GM12892 (cell line): ENCODE data around the gene CDH13.

Experiments used
- DNase-seq: peaks from one replicate; pipeline ENCODE4 v3.0.0; 2011; ENCODE audit not compliant: insufficient read length
- FAIRE-seq: peaks from 2 replicates; lab custom pipeline; 2011; peaks lifted over from hg19 to GRCh38; lab: Jason Lieb, UNC
- POLR2A ChIP-seq: IDR thresholded peaks from 2 replicates; pipeline ENCODE4 v1.6.1; 2011; ENCODE audit warnings: low read depth, low read length, control low read depth
- POLR2AphosphoS5 ChIP-seq: IDR thresholded peaks from 2 replicates; pipeline ENCODE4 v1.6.1; 2011; ENCODE audit warnings: low read depth, low read length, control low read depth
- TAF1 ChIP-seq: IDR thresholded peaks from 2 replicates; pipeline ENCODE4 v1.6.1; 2011; ENCODE audit warnings: low read depth, mild to moderate bottlenecking, control low read depth, low read length, borderline replicate concordance

The CDH13 gene

DNA sequence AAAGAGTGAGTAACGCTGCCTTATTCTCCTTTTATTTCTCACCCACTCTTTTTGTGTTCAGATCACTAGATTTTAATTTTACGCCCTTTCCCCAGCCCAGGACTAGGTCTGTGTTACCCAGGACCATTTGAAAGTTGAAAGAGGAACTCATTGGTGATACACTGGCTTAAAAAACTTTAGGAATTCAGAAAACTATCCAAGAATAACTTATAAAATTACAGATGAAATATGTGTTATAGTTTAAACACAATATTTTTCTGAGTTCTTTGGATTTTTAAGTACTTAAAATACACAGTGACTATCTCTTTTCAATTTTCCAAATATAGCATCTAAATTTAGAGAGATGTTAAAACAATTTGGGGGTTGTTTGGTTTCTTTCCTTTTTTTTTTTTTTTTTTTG is 385.2 kb downstream of the CDH13 start:
- DNase-seq, result no peak
- no peak for FAIRE-seq
- TF ChIP-seq TAF1, result no peak
- TF ChIP-seq POLR2AphosphoS5, result no peak
- no peak for TF ChIP-seq POLR2A

DNA sequence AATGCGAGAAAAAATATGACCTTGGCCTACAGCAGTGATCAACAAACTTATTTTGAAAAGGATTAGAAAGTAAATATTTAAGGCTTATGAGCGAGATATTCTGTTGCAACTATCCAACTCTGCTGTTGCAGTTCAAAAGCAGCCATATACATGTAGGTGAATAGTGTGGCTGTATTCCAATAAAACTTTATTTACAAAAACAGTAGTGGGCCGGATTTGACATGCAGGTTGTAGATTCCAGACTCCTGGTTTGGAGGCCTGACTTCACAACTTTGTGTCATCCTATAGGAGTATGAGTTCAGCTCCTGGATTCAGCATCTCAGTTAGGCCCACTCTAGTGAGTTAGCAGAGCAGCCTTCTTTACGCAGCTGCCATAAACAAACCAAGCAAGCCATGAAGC is 386.3 kb downstream of the CDH13 start:
- FAIRE-seq, result no peak
- TF ChIP-seq POLR2AphosphoS5, result no peak
- no peak for DNase-seq

DNA sequence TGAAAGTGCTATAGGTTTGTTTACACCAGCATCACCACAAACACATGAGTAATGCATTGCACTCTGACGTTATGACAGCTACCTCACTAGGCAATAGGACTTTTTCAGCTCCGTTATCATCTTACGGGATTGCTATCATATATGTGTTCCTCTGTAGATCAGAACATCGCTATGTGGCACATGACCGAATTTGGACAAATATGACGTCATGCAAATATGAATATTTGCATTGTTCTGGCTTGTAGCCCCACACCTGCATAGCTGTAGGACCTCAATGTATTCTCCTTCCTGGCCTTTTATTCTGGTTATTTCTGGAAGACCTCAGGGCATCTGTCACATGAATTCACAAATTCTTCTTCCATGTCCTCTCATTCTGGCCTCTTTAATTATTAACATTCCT is 393.2 kb downstream of the CDH13 start:
- FAIRE-seq, result no peak
- DNase-seq, result no peak
- TF ChIP-seq TAF1 (no peak), POLR2AphosphoS5 (no peak), POLR2A (no peak)

DNA sequence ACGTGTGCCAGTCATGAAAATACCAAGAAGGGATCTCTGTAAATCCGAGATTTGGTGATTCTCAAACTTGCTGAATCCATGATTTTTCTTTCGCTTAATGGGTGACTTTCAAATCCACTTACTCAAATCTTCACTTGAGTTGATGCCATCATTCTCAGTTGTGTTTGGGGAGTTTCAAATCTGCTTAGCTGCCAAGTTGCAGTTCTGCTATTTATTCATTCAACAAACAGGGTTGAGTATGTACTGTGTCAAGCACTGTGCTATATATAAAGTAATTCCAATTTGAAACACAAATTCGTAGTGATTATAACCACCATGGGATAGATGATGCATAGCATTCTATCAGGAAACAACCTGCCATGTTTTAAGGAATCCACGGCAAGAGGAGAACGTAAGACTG is 394.3 kb downstream of the CDH13 start:
- no peak for FAIRE-seq
- DNase-seq, result no peak
- TF ChIP-seq TAF1, result no peak
- no peak for TF ChIP-seq POLR2A
- no peak for TF ChIP-seq POLR2AphosphoS5

DNA sequence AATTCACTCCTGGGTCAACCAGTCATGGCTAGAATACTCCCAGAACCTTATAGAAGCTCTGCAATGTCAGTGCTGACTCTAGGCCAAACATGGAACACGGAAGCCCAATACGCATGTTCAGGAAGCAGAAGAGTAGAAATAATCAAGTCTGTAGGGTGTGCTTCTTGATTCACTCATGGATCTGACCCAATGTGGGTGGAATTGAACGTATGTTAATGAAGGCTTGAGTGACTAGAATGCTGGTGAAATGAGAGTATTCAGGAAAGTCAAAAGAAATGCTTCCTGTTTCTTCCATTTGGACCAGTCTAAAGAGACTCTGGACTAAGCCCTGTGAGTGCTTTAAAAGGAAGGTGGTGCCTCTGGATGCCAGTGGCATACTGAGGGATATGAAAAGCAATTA is 395.0 kb downstream of the CDH13 start:
- TF ChIP-seq TAF1, result no peak
- TF ChIP-seq POLR2AphosphoS5, result no peak
- no peak for TF ChIP-seq POLR2A
- DNase-seq, result no peak
- FAIRE-seq, result no peak

DNA sequence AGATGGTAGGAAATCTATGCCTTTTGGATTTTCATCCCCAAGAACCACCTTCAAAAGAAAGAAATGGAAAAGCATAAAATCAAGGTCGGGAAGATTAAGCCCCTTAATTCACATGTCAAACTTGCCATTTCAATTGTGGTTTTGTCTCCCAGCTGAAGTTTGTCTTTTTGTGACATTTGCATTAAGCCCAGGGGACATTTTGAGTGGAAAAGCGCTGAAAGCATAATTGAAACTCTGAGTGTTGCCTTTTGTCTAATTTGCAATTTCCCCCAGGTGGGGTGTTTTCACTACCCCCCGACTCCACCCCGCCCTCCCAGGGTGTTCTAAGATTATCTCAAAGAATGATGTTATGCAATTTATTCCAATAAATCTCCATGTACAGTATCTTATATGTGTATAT is 396.2 kb downstream of the CDH13 start:
- TF ChIP-seq POLR2AphosphoS5 (no peak), POLR2A (no peak), TAF1 (no peak)
- DNase-seq (no peak), FAIRE-seq (no peak)

DNA sequence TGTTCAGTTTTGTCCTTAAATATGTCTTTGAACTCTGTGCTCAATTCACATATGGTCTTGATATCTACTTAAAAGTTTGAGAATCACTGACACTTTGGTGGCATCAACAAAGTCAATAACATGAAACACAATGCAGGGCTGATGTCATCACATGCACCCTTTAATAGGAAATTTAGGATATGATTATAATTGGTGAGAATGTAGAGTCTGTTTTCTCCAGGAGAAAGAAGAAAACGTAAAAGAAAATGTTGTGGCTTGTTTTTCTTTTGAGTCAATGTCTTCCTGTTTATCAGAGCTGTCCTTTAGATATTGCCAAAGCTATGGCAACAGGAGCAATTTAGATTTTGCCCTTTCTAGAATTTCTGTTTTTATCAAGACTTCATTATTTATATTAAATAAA is 396.9 kb downstream of the CDH13 start:
- TF ChIP-seq POLR2AphosphoS5 (no peak), POLR2A (no peak), TAF1 (no peak)
- DNase-seq, result no peak
- FAIRE-seq, result no peak

DNA sequence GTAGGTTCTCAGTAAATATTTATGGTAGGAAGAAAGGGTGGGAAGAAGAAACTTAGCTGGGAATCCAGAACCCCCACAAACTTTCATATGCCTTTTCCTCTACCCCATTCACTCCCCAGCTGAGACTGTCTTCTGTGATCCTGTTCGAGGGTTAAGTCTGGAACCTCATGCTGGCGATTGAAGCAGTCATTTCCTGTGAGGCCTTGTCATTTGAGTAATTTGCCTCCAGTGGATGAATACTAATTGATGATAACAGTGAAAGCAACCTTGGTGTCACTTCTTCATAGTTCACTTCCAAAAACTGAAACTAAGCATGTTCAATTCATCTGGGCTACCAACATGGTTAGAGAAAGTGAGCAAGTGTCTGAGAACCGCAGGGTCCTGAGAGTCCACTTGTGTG is 401.2 kb downstream of the CDH13 start:
- DNase-seq (no peak), FAIRE-seq (no peak)
- TF ChIP-seq POLR2A (no peak), TAF1 (no peak), POLR2AphosphoS5 (no peak)

DNA sequence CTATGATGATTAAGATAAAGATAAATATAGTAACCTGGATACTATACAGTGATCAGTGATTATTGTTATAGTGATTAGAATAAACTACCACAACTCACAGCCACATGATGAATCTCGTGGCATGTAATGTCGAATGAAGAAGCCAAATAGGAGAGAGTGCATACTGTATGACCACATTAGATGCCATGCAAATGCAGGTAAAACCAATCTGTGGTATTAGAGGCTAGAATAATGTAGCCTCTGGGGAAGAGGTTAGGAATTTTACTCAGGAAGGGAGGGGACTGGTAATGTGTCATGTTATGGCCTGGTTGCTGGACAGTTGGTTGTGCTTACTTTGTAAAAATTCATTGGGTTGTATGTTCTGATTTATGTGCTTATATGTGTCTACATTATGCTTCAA is 402.7 kb downstream of the CDH13 start:
- no peak for DNase-seq
- no peak for FAIRE-seq
- no peak for TF ChIP-seq POLR2AphosphoS5
- TF ChIP-seq POLR2A, result no peak
- no peak for TF ChIP-seq TAF1

DNA sequence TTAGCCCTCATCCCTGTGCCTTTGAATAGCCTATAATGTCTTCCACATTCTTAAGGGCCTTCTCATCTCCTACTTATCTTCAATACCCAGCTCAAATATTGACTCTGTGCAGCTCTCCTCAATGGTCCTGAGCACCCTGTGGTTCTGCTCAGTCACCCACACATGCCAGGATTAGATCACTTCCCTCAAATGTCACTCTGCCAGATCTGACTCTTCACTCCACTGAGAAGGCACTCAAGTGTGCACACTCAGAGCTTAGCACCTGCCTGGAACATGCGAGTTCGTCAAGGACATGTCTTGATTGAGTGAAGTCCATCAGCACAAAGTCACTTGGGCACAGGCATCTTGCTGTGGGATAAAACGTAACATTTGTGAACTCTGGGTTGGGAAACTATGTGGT is 404.8 kb downstream of the CDH13 start:
- TF ChIP-seq POLR2A, result no peak
- no peak for TF ChIP-seq TAF1
- no peak for TF ChIP-seq POLR2AphosphoS5
- FAIRE-seq, result no peak
- no peak for DNase-seq

DNA sequence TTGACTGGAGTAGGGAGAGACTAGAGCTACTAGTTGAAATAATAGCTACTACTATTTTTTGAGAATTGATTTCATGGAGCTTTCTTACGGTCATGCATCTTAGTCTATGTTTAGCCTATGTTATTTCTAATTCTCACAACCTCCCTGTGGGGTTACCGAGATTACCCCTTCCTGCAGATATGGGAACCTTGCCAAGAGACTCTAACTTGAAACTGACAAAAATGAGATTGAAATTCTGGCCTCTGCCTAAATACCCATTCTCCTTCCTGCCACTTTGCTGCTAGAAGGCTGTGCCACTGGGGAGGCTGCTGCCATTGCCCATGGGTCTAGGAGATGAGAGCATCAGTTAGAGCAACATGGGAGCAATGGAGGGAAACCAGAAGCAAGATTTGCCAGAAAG is 410.3 kb downstream of the CDH13 start:
- TF ChIP-seq POLR2AphosphoS5 (no peak), POLR2A (no peak), TAF1 (no peak)
- DNase-seq, result no peak
- FAIRE-seq, result no peak

DNA sequence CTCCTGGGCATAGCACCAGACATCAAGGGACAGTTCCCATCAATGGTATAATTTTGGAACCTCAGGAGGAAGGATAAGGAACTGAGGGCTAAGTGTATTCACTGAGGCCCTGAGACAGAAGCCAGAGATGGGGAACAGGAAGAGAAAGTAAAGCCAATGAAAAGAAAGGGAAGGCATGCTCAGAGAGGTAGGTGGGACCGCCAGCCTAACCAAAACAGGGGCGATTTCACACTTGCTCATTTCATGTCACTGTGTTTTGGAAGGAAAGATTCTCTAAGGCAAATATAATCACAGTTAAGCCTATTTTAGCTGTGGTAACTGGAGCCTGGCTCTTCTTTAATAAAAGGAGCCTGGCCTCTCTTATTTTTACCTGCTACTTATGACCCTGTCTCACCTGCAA is 411.1 kb downstream of the CDH13 start:
- DNase-seq, result no peak
- TF ChIP-seq POLR2A (no peak), TAF1 (no peak), POLR2AphosphoS5 (no peak)
- no peak for FAIRE-seq

DNA sequence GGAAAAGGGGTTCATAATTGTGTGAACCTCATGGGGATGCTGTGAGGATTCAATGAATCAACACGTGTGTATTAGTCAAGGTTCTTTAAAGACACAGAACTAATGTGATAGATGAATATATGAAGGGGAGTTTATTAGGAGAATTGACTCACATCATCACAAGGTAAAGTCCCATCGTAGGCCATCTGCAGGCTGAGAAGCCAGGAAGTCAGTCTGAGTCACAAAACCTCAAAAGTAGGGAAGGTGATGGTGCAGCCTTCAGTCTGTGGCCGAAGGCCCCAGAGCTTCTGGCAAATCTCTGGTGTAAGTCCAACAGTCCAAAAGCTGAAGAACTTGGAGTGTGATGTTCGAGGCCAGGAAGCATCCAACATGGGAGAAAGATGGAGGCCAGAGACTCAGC is 413.4 kb downstream of the CDH13 start:
- no peak for DNase-seq
- no peak for FAIRE-seq
- no peak for TF ChIP-seq POLR2A
- TF ChIP-seq POLR2AphosphoS5, result no peak
- TF ChIP-seq TAF1, result no peak

DNA sequence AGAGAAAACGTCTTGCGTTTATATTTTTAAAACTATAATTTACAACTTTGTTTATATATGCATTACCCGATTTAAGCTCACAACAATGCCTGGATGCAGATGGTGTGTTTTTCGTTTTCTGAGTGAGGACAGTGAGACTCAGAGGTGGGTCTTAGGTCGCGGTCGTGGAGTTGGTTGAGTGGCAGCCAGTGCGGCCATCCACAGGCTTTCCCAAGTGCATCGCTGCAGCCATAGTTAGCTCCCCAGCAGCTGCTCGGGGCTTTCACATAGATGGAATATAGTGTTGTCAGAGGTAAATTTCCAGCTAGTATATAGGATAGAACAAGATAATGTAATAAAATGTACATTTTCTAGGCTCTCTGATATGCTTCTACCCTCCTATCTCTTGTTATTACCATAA is 417.8 kb downstream of the CDH13 start:
- TF ChIP-seq POLR2AphosphoS5, result no peak
- no peak for TF ChIP-seq POLR2A
- no peak for TF ChIP-seq TAF1
- FAIRE-seq (no peak), DNase-seq (no peak)
